ENCODE data around the gene RBKS. TPM values are rescaled to one million over a fixed set of nuclear protein-coding genes. Genes with fewer than 3 reads are reported as not detected.

RBKS gene
- total and polyA plus RNA-seq, 2 donors (not counting 1 experiment from before 2014, with no cell fraction given) = 1.3 to 2.6 TPM

Other genes with a start within 250 kb of the RBKS start
- 18.5 and 27.2 TPM in 2 replicates for gene SUPT7L, start 226.8 kb downstream of the RBKS start, total RNA-seq
- 28.5 and 29.9 TPM in 2 replicates for gene SUPT7L, start 226.8 kb downstream of the RBKS start, polyA plus RNA-seq
- 25.2 and 28.4 TPM in 2 replicates for gene SLC4A1AP, start 226.5 kb downstream of the RBKS start, total RNA-seq
- 15.2 and 17.7 TPM in 2 replicates for gene SLC4A1AP, start 226.5 kb downstream of the RBKS start, polyA plus RNA-seq
- 64.5 and 85.9 TPM in 2 replicates for gene MRPL33, start 118.7 kb downstream of the RBKS start, total RNA-seq
- 144 and 178 TPM in 2 replicates for gene MRPL33, start 118.7 kb downstream of the RBKS start, polyA plus RNA-seq
- 14.4 and 25.6 TPM in 2 replicates for gene BABAM2, start 342 bp upstream of the RBKS start, total RNA-seq
- 31.2 and 33.4 TPM in 2 replicates for gene BABAM2, start 342 bp upstream of the RBKS start, polyA plus RNA-seq